ENCODE results near the gene THAP4. TPM values are rescaled to one million over a fixed set of nuclear protein-coding genes. Genes with fewer than 3 reads are reported as not detected.
A peak's percentile ranks its signal among the peaks of the same experiment; 100 is the strongest.

The THAP4 gene
- total RNA-seq, 2 donors from 2014 or later: 27.2 to 31.1 TPM

GRCh38 chr2:241563571-241563980 is 73.4 kb downstream of the THAP4 start:
- H3K4me1 ChIP-seq (ENCODE audit: control insufficient read depth in 1 of 2, low read depth in 2 of 2): peaks cover 24 to 32% of the 10 kb centered on the region in 2 donors
- DNase-seq (ENCODE audit: low spot score) (no peak), ATAC-seq (ENCODE audit: insufficient number of reproducible peaks, low FRiP score, low read depth) (no peak)
- TF ChIP-seq, protein P1, sequence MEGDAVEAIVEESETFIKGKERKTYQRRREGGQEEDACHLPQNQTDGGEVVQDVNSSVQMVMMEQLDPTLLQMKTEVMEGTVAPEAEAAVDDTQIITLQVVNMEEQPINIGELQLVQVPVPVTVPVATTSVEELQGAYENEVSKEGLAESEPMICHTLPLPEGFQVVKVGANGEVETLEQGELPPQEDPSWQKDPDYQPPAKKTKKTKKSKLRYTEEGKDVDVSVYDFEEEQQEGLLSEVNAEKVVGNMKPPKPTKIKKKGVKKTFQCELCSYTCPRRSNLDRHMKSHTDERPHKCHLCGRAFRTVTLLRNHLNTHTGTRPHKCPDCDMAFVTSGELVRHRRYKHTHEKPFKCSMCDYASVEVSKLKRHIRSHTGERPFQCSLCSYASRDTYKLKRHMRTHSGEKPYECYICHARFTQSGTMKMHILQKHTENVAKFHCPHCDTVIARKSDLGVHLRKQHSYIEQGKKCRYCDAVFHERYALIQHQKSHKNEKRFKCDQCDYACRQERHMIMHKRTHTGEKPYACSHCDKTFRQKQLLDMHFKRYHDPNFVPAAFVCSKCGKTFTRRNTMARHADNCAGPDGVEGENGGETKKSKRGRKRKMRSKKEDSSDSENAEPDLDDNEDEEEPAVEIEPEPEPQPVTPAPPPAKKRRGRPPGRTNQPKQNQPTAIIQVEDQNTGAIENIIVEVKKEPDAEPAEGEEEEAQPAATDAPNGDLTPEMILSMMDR (IDR thresholded peaks at IDR 0.05): no peak
- H3K9me3 ChIP-seq: no peaks in the 10 kb centered on the region
- H3K36me3 ChIP-seq: no peaks in the 10 kb centered on the region
- no peak overlapping the region for H3K27ac ChIP-seq
- no peaks in the 10 kb centered on the region for H3K27me3 ChIP-seq (replicated peaks; ENCODE audit: insufficient read depth)
- no peak overlapping the region for H3K4me3 ChIP-seq

- H3K4me1 ChIP-seq (ENCODE audit: control insufficient read depth in 1 of 2, low read depth in 2 of 2): peaks cover 24 to 37% of the 10 kb centered on the region in 2 donors
- no peak overlapping the region for H3K4me3 ChIP-seq
- no peak overlapping the region for H3K27ac ChIP-seq
- no peaks in the 10 kb centered on the region for H3K9me3 ChIP-seq
- ATAC-seq (ENCODE audit: insufficient number of reproducible peaks, low FRiP score, low read depth): no peak
- no peaks in the 10 kb centered on the region for H3K27me3 ChIP-seq (replicated peaks; ENCODE audit: insufficient read depth)
- H3K36me3 ChIP-seq: no peaks in the 10 kb centered on the region
- TF ChIP-seq, protein P1 (IDR thresholded peaks at IDR 0.05): no peak
- no peak for DNase-seq (ENCODE audit: low spot score)
Measured at GRCh38 chr2:241563031-241563507, 73.9 kb downstream of the THAP4 start.

DNA sequence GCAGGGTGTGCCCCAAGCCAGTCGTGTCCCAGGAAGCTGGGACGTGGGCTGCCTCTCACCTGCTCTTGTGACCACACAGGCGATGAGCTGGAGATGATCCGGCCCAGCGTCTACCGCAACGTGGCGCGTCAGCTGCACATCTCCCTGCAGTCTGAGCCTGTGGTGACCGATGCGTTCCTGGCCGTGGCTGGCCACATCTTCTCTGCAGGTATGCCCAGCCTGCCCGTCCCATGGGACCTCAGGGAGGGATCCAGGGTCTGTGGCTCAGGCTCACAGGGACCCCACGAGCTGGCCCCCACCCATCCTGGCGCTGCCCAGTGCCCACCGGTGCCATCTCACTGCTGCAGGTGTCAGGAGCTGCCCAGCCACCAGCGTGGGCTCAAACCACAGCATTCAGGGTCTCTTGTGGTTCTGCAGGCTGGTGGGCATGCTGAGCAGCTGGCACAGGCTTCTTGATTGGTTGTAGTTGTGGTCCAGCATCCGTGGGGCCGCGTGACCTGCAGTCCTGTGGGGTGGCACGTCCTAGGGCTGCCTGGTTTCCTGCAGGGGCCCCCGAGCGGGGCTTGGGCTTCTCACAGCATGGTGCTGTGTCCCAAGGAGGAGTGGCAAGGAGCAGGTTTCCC is 74.6 kb downstream of the THAP4 start:
- H3K36me3 ChIP-seq: no peaks in the 10 kb centered on the region
- peaks cover 24 to 37% of the 10 kb centered on the region in 2 donors for H3K4me1 ChIP-seq (ENCODE audit: control insufficient read depth in 1 of 2, low read depth in 2 of 2)
- DNase-seq (ENCODE audit: low spot score): no peak
- no peak overlapping the region for H3K27ac ChIP-seq
- no peak overlapping the region for H3K4me3 ChIP-seq
- ATAC-seq (ENCODE audit: insufficient number of reproducible peaks, low FRiP score, low read depth): no peak
- peaks cover 2% of the 10 kb centered on the region for H3K9me3 ChIP-seq
- TF ChIP-seq, protein P1 (IDR thresholded peaks at IDR 0.05): no peak
- H3K27me3 ChIP-seq (replicated peaks; ENCODE audit: insufficient read depth): no peaks in the 10 kb centered on the region

GRCh38 chr2:241561832-241562231 is 75.1 kb downstream of the THAP4 start:
- H3K9me3 ChIP-seq: peaks cover 7% of the 10 kb centered on the region
- TF ChIP-seq, protein P1 (IDR thresholded peaks at IDR 0.05): no peak
- ATAC-seq (ENCODE audit: insufficient number of reproducible peaks, low FRiP score, low read depth) (peak; percentile 66), DNase-seq (ENCODE audit: low spot score) (peak; percentile 22)
- H3K4me1 ChIP-seq (ENCODE audit: control insufficient read depth in 1 of 2, low read depth in 2 of 2): peaks cover 24 to 37% of the 10 kb centered on the region in 2 donors
- no peak overlapping the region for H3K27ac ChIP-seq
- H3K27me3 ChIP-seq (replicated peaks; ENCODE audit: insufficient read depth): no peaks in the 10 kb centered on the region
- peak overlapping the region; percentile 38 for H3K4me3 ChIP-seq
- no peaks in the 10 kb centered on the region for H3K36me3 ChIP-seq

DNA sequence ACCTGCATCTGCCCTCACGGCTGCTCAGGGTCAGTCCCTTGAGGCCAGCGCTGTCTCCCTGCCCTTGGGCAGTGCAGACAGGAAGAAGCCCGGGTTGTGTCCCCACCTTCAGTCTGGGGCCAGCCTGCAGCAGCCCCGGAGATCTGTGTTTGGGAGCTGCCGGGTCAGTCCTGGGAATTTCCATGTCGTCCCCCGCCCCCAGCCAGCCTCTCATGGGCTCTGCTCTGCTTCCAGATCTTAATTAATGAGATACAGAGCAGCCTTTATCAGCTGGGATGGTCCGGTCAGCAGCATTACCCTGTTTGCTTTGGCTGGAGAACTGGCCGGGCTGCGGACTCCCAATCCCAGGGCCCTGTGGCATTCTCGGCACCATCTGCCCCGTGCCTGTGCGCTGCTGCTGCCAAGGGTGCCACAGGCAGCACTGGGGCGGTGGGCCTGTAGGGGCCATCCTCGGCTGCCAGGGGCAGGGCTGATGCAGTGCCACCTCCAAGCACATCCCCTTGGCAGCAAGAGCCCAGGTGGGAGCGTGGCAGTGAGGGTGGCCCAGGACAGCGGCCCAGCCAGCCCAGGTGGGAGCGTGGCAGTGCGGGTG is 76.0 kb downstream of the THAP4 start:
- no peak for ATAC-seq (ENCODE audit: insufficient number of reproducible peaks, low FRiP score, low read depth)
- no peaks in the 10 kb centered on the region for H3K36me3 ChIP-seq
- no peaks in the 10 kb centered on the region for H3K27me3 ChIP-seq (replicated peaks; ENCODE audit: insufficient read depth)
- no peak for DNase-seq (ENCODE audit: low spot score)
- H3K4me1 ChIP-seq (ENCODE audit: control insufficient read depth in 1 of 2, low read depth in 2 of 2): peaks cover 24 to 37% of the 10 kb centered on the region in 2 donors
- TF ChIP-seq, protein P1 (IDR thresholded peaks at IDR 0.05): no peak
- H3K9me3 ChIP-seq: peaks cover 15% of the 10 kb centered on the region
- peak overlapping the region; percentile 70 for H3K4me3 ChIP-seq
- no peak overlapping the region for H3K27ac ChIP-seq

Measured in thoracic aorta (tissue), 2 donors.